K562 (cell line): ENCODE data around the gene MCL1. TPM values are rescaled to one million over a fixed set of nuclear protein-coding genes. Genes with fewer than 3 reads are reported as not detected.
A peak's percentile ranks its signal among the peaks of the same experiment; 100 is the strongest.

Experiments
- CBFA2T3 ChIP-seq: fragments of 450-650 bp; IDR thresholded peaks from 2 replicates; pipeline ENCODE4 v1.6.1; 2017
- E2F6 ChIP-seq, 2 experiments: IDR thresholded peaks; 2 replicates each; pipeline ENCODE4 v1.6.1; 2011; ENCODE audit warnings: borderline replicate concordance in 1 of 2, control low read depth in 1 of 2, low read depth in 1 of 2, low read length in 1 of 2, mild to moderate bottlenecking in 1 of 2, mixed read lengths in 1 of 2, moderate library complexity in 1 of 2; ENCODE audit not compliant: insufficient read depth in 1 of 2, insufficient read length in 1 of 2, poor library complexity in 1 of 2, severe bottlenecking in 1 of 2; ENCODE audit errors: extremely low read depth in 1 of 2
- HNRNPLL ChIP-seq: fragments of 200-400 bp; formaldehyde crosslinking; IDR thresholded peaks from 2 replicates; pipeline ENCODE4 v1.6.1; 2017; ENCODE audit warnings: low read length, low read depth, mild to moderate bottlenecking; ENCODE audit not compliant: poor library complexity, severe bottlenecking
- JUNB ChIP-seq: fragments of 450-650 bp; formaldehyde crosslinking; conservative IDR thresholded peaks from 2 replicates; pipeline ENCODE4 v1.4.0; 2020; ENCODE audit warnings: mild to moderate bottlenecking
- KDM2B ChIP-seq: fragments of 250-450 bp; sonication (Bioruptor Pico); IDR thresholded peaks from 2 replicates; pipeline ENCODE4 v1.8.0; 2021; ENCODE audit warnings: mild to moderate bottlenecking, moderate library complexity
- LCOR ChIP-seq: sonication (generic); formaldehyde crosslinking; IDR thresholded peaks from 2 replicates; pipeline ENCODE4 v1.8.0; 2022; ENCODE audit warnings: mild to moderate bottlenecking, missing genetic modification reagents
- MEIS2 ChIP-seq: fragments of 450-650 bp; IDR thresholded peaks from 2 replicates; pipeline ENCODE4 v1.6.1; 2014; ENCODE audit warnings: mild to moderate bottlenecking; ENCODE audit not compliant: partially characterized antibody
- MYC ChIP-seq, 2 experiments: fragments of 250-450 bp in 1 of 2; sonication (Bioruptor Pico) in 1 of 2; IDR thresholded peaks; 2 replicates each; pipeline versions ENCODE4 v1.5.1 to v1.6.1; 2012 to 2021; ENCODE audit warnings: low read depth in 2 of 2, borderline replicate concordance in 1 of 2, improper control_type of control experiment in 1 of 2, low read length in 1 of 2, mild to moderate bottlenecking in 1 of 2, moderate library complexity in 1 of 2
- NFE2 ChIP-seq: IDR thresholded peaks from 2 replicates; pipeline ENCODE4 v1.6.1; 2014; ENCODE audit warnings: antibody characterized with exemption, low read depth
- POLR2AphosphoS5 ChIP-seq: IDR thresholded peaks from 2 replicates; pipeline ENCODE4 v1.6.1; 2011; ENCODE audit warnings: mild to moderate bottlenecking, low read depth, low read length, moderate library complexity; ENCODE audit not compliant: control insufficient read depth, insufficient read depth
- RAD21 ChIP-seq, 2 experiments: fragments of 250-450 bp in 1 of 2; fragments of 450-650 bp in 1 of 2; sonication (Bioruptor Pico) in 1 of 2; formaldehyde crosslinking in 1 of 2; IDR thresholded peaks in 1 of 2; conservative IDR thresholded peaks in 1 of 2; 2 replicates each; pipeline versions ENCODE4 v1.4.0 to v1.8.0; 2020 to 2022; ENCODE audit warnings: mild to moderate bottlenecking in 2 of 2, moderate library complexity in 1 of 2
- RBFOX2 ChIP-seq: fragments of 200-400 bp; formaldehyde crosslinking; IDR thresholded peaks from 2 replicates; pipeline ENCODE4 v1.6.1; 2017; ENCODE audit warnings: low read depth, mild to moderate bottlenecking, low read length, moderate library complexity
- RCOR1 ChIP-seq, 2 experiments: IDR thresholded peaks; 2 replicates each; pipeline ENCODE4 v1.6.1; 2012; ENCODE audit warnings: low read depth in 2 of 2, low read length in 2 of 2, borderline replicate concordance in 1 of 2, improper control_type of control experiment in 1 of 2
- SFPQ ChIP-seq: fragments of 200-400 bp; formaldehyde crosslinking; IDR thresholded peaks from 2 replicates; pipeline ENCODE4 v1.6.1; 2017; ENCODE audit warnings: mild to moderate bottlenecking, low read depth, low read length, moderate library complexity
- XRCC5 ChIP-seq: fragments of 200-400 bp; formaldehyde crosslinking; IDR thresholded peaks from 2 replicates; pipeline ENCODE4 v1.6.1; 2017; ENCODE audit warnings: low read depth, mild to moderate bottlenecking, low read length
- ZNF165 ChIP-seq: fragments of 250-450 bp; sonication (Bioruptor Pico); IDR thresholded peaks from 2 replicates; pipeline ENCODE4 v1.4.0; 2020; ENCODE audit warnings: borderline replicate concordance
- ZNF263 ChIP-seq: sonication (generic); formaldehyde crosslinking; IDR thresholded peaks from 2 replicates; pipeline ENCODE4 v1.8.0; 2022; ENCODE audit warnings: mild to moderate bottlenecking, missing genetic modification reagents, borderline replicate concordance
- ZNF274 ChIP-seq: IDR thresholded peaks from 2 replicates; pipeline ENCODE4 v1.6.1; 2011; ENCODE audit warnings: low read depth, mild to moderate bottlenecking, low read length, moderate library complexity, borderline replicate concordance
- ZNF655 ChIP-seq: fragments of 250-450 bp; sonication (Bioruptor Pico); IDR thresholded peaks from 2 replicates; pipeline ENCODE4 v1.5.0; 2021
- ZNF699 ChIP-seq: fragments of 250-450 bp; sonication (Bioruptor Pico); IDR thresholded peaks from 2 replicates; pipeline ENCODE4 v1.8.0; 2021; ENCODE audit warnings: mild to moderate bottlenecking, moderate library complexity; ENCODE audit not compliant: insufficient replicate concordance
- polyA plus RNA-seq, 8 experiments: library from polyadenylated mRNA; depleted of rRNA in 4 of 8; stranded (reverse) in 5 of 8; unstranded in 3 of 8; fragments of >200 nt; fragmentation: Nextera tagmentation in 2 of 8; fragmentation: Illumina TruSeq in 1 of 8; extraction: Ambion mirVana in 2 of 8; extraction: Trizol in 1 of 8; gene quantifications; 2 replicates each; pipeline versions ENCODE4 v1.2.1 to v1.2.3, GENCODE V29; 2011 to 2014; ENCODE audit warnings: inconsistent platforms in 1 of 8, missing spikeins in 1 of 8
- total RNA-seq, 7 experiments: library from RNA; depleted of rRNA in 6 of 7; stranded (reverse); fragments of >200 nt in 6 of 7; fragmentation: Illumina TruSeq in 2 of 7; extraction: Trizol in 2 of 7; gene quantifications; 2 replicates each; pipeline versions ENCODE4 v1.2.1 to v1.2.3, GENCODE V29; 2011 to 2021; ENCODE audit warnings: low replicate concordance in 1 of 7

Gene MCL1
- total and polyA plus RNA-seq, 9 of the 15 experiments (the other 6 are each of a cell fraction or from before 2014, with no cell fraction given), result 27.1 to 224 (median 138) TPM

GRCh38 chr1:150622303-150622975 lies 43.0 kb upstream of the MCL1 start (continued):
- TF ChIP-seq XRCC5 (no peak), HNRNPLL (no peak), RCOR1 (IDR thresholded peaks at IDR 0.05; ENCODE audit: borderline replicate concordance in 1 of 2, low read depth in 2 of 2, low read length in 2 of 2) (no peak), POLR2AphosphoS5 (peak; percentile 14; the same call in 1 of the 2 replicates), ZNF165 (no peak), ZNF263 (no peak), ZNF655 (CRISPR knock-in tag) (no peak), LCOR (CRISPR knock-in tag) (no peak), CBFA2T3 (peak; percentile 56), SFPQ (no peak), JUNB (no peak), ZNF699 (CRISPR knock-in tag) (no peak), MEIS2 (peak; percentile 7), ZNF274 (no peak), KDM2B (no peak), RAD21 (CRISPR knock-in tag; conservative IDR thresholded peaks at IDR 0.05 in 1 of 2, IDR thresholded peaks at IDR 0.05 in 1 of 2) (peak in 1 of 2 experiments; percentile 21; a peak in 1 of 4 replicates), RBFOX2 (peak; percentile 43; the same call in 1 of the 2 replicates), MYC (IDR thresholded peaks at IDR 0.05; ENCODE audit: low read depth, low read length) (peak; percentile 29; the same call in 1 of the 2 replicates), MYC (CRISPR knock-in tag; IDR thresholded peaks at IDR 0.05; ENCODE audit: borderline replicate concordance, low read depth) (no peak), NFE2 (no peak), E2F6 (IDR thresholded peaks at IDR 0.05; ENCODE audit: borderline replicate concordance in 1 of 2, extremely low read depth in 1 of 2, insufficient read depth in 1 of 2, insufficient read length in 1 of 2, low read depth in 1 of 2, low read length in 1 of 2, poor library complexity in 1 of 2, severe bottlenecking in 1 of 2) (no peak)
